GM21825 (cell line): Measurements from ENCODE around the gene EFNB3.

Experiments used
- ATAC-seq: cut with Tn5 transposase; IDR thresholded peaks from one replicate; pipeline ENCODE4 v1.9.1; 2021; ENCODE audit warnings: mild to moderate bottlenecking, moderate library complexity; ENCODE audit not compliant: unreplicated experiment

Gene EFNB3

GRCh38 chr17:7697828-7698588 lies 7.0 kb upstream of the EFNB3 start:
- no peak for ATAC-seq

- no peak for ATAC-seq
These were observed 4.5 kb upstream of the EFNB3 start for GRCh38 chr17:7700510-7700909.

DNA sequence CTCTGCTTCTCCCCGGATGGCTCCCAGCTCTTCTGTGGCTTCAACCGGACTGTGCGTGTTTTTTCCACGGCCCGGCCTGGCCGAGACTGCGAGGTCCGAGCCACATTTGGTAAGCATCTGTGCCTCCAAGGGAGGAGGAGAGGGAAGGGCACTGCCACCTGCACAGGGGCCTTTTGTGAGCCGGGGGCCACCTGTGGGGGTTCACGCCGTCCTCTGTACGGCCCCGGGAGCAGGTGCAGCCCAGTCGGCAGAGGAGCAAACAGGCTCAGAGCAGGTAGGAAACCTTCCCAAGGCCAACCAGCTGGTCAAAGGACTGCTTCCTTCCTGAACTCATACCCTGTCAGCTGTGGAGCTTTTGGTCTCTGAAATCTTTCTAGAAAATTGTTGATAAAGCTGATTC lies 3.3 kb upstream of the EFNB3 start:
- no peak for ATAC-seq

DNA sequence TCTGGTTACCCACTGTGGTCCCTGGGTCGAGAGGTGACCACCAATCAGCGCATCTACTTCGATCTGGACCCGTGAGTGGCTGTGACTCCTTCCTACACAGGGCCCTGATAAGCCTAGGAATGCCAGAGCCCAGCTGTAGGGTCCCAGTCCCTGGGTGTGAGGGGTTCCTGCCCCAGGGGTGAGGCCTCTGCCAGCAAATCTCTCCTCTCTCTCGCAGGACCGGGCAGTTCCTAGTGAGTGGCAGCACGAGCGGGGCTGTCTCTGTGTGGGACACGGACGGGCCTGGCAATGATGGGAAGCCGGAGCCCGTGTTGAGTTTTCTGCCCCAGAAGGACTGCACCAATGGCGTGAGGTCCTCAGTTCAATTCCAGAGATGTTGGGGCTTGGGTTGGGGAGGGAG lies 2.2 kb upstream of the EFNB3 start:
- no peak for ATAC-seq

- ATAC-seq: no peak
These were observed 1.2 kb upstream of the EFNB3 start for GRCh38 chr17:7703584-7704479.

DNA sequence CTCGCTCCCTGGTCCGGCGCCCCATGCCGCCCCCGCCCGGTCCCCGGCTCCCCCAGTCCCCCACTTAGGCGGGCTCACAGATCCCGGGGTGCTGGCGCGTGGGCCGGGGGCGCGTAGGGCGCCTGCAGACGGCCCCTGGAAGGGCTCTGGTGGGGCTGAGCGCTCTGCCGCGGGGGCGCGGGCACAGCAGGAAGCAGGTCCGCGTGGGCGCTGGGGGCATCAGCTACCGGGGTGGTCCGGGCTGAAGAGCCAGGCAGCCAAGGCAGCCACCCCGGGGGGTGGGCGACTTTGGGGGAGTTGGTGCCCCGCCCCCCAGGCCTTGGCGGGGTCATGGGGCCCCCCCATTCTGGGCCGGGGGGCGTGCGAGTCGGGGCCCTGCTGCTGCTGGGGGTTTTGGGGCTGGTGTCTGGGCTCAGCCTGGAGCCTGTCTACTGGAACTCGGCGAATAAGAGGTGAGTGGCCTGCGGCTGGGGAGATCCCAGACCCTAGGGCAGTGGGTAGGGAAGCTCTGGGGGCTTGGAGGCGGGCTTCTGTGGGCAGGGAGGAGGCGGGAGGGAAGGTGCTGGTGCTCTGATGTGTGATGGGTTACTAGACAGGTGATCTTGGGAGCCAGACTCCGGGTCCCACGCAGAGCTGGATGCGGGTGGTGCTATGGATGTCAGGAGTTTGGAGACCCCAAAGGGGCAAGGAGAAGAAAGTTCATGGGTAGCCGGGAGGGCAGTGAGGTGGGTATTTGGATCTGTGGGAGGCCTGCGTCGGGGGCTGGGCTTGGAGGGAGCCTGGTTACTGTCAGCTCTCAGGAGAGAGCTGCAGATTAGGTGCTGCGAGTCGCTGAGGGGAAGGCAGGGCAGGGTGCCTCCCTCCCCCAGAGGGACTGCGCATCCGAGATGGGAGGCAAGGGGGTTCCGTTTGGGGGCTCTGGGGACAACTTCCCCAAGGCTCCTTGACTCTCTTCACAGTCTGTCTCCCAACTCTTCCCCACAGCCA lies 560 bp downstream of the EFNB3 start:
- no peak for ATAC-seq

DNA sequence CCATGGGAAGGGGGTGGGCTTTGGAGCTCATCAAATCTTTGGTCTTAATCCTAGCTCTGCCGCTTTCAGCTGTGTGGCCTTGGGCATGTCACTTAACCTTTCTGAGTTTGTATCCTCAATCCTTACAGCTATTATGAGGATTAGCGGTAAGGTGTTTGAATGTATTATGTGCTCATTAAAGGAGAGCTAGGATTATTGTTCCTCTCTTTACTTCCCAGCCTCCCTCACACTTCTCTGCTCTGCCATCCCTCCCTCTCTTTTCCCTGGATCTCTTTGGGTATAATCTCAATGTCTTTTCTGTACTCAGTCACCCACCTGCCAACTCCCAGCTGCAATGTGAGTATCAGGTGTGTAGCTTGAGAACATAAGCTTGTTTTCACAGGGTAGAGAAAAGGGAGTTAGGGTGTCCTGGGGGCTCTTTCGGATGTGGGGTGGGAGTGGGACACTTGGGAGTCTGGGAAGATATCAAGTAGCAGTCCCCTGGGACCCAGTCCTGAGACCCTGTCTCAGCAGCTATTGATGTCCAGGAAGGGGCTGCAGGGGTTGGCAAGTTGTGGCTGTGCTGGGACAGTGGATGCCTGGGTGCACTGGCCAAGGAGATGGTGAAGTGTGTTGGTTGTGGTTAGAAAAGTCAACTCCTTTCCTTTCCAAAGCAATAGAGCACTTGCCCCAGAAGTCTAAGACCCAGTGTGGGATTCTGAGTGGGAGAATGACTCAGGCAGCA lies 1.8 kb downstream of the EFNB3 start:
- no peak for ATAC-seq

- ATAC-seq: no peak
These were observed 2.4 kb downstream of the EFNB3 start for GRCh38 chr17:7707446-7707845.

GRCh38 chr17:7707858-7708750 lies 3.1 kb downstream of the EFNB3 start:
- no peak for ATAC-seq

- ATAC-seq: no peak
These were observed 4.0 kb downstream of the EFNB3 start for GRCh38 chr17:7709031-7709430.

- no peak for ATAC-seq
These were observed 5.3 kb downstream of the EFNB3 start for GRCh38 chr17:7710301-7710700.

DNA sequence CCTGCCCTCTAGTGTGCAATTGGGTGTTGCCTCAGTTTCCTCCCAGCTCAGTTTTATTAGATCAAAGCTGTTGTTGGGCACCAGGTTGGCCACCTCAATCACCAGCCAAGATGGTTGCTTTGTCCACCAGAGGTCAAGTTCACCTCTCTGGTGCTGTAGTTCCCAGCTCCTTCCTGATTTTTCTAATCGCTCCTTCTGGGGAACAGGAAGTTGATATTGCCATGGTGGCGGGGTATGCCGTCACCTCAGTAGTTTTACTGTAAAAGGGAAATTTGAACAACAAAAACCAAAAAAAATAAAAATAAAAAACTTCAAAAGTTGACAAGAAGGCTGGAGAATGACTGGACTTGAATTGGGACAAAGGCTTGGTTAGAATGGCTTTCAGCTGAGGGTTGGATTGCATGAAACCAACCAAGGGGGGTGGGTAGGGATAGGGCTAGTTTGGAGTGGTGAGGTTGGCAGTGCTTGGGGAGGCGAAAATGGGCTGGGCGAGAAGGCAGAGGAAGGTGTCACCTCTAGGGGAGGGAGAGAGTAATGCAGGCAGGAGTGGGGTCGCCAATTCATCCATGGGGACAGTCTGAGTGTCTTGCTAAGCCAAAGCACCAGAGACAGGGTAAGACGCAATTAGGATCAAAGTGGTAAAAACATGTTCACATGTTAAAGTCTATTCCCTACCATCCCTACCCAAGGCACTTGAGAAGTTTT lies 6.2 kb downstream of the EFNB3 start:
- no peak for ATAC-seq

- no peak for ATAC-seq
These were observed 7.2 kb downstream of the EFNB3 start for GRCh38 chr17:7712111-7712771.

- no peak for ATAC-seq
These were observed 8.8 kb downstream of the EFNB3 start for GRCh38 chr17:7713782-7714181.

GRCh38 chr17:7714721-7715594 lies 10.0 kb downstream of the EFNB3 start:
- no peak for ATAC-seq

DNA sequence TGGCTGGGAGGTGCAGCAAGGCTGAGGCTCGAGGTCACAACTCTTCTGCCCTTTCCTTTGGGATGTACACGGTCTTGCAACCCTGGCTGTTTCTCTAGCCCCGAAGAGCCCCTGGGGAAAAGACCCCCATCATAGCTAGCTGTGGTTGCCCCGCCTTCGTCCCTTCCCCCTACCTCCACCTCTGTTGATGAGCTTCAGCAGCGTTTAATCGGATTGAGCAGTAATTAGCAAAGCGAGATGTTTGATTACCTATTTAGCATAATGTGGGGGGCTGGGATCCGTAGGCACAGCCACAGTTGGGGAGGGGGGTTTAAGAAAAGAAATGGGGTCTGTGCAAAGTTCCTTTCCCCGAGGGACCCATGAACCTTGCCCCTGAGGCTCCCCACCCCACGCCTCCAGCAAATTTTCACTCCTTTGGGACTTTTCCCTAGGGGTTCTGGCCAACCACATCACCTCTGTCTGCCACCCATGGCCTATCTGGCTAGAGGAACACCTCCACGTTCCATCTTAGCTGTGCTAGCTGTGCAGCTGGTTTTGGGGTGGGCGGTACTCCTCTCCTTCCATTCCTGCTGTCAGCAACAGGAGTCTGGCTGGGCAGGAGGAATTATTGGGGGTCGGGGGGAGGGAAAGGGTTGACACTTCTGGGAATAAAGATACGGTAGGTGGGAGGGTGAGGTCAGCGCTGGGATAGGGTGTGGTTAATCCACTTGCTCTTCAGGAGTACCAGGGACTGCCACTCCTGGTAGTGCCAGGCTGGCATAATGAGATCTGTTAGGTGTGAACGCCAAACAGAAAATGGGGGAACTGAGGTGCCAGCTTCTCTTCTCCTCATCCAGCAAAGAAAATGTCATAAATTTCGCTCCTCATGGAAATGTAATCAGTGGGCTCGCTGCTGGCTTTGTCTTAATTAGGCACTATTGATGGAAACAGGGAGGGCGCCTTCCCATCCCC lies 11.2 kb downstream of the EFNB3 start:
- ATAC-seq: no peak
